ENCODE measurements around the gene PHF21A. TPM values are rescaled to one million over a fixed set of nuclear protein-coding genes. Genes with fewer than 3 reads are reported as not detected.

PHF21A gene
- total and polyA plus RNA-seq, 4 donors, result 3.6 to 8.5 (median 6.2) TPM

DNA sequence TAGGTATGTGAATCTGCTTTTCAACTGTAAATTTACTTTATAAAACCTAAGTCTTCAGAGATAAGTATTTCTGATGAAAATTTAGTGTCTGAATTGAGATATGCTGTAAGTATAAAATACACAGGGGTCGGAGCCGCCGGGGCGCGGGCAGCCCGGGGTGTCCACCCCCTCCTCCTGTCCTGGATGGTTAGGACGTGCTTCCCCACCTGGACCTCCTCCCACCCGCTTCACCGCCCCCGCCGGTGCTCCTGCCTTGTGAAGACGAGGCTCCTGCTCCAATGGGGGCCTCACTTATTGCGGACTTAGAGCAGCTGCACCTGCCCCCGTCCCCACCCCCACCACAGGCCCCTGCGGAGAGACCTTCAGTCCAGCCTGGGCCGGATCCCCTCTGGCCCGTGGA, 21.3 kb upstream of the PHF21A start:
- TF ChIP-seq JUND (IDR thresholded peaks at IDR 0.05), result no peak
- TF ChIP-seq CTCF (IDR thresholded peaks at IDR 0.05; ENCODE audit: low read depth, low read length, missing input control), result no peak
- no peak for TF ChIP-seq EGR1 (IDR thresholded peaks at IDR 0.05; ENCODE audit: low read depth in 2 of 2)
- no peak for TF ChIP-seq SP1 (IDR thresholded peaks at IDR 0.05)
- DNase-seq (ENCODE audit: low spot score), result no peak
- H3K27ac ChIP-seq (ENCODE audit: low read depth in 1 of 2, low read length in 2 of 2), result no peak overlapping the region
- 74% methylated on average over 17 of the region's 17 CpGs for WGBS
- no peaks in the 10 kb centered on the region for H3K27me3 ChIP-seq (ENCODE audit: control insufficient read depth in 4 of 4, insufficient read depth in 4 of 4, low read length in 3 of 4)
- no peak overlapping the region for H3K4me3 ChIP-seq (ENCODE audit: low read depth in 1 of 3, low read length in 3 of 3)
- H3K9ac ChIP-seq (ENCODE audit: low read depth in 1 of 2, low read length in 2 of 2), result no peak overlapping the region
- no peaks in the 10 kb centered on the region for H3K9me3 ChIP-seq (ENCODE audit: control insufficient read depth in 4 of 4, low read length in 3 of 4)
- no peaks in the 10 kb centered on the region for H3K4me1 ChIP-seq (ENCODE audit: control insufficient read depth in 4 of 4, insufficient read depth in 4 of 4, low read length in 3 of 4)
- no peaks in the 10 kb centered on the region for H3K36me3 ChIP-seq (ENCODE audit: control insufficient read depth in 4 of 4, insufficient read depth in 3 of 4, low read depth in 1 of 4, low read length in 3 of 4)

GRCh38 chr11:46141597-46141996, 20.3 kb upstream of the PHF21A start:
- DNase-seq (ENCODE audit: low spot score), result no peak

GRCh38 chr11:46134540-46134939, 13.3 kb upstream of the PHF21A start:
- H3K27ac ChIP-seq (ENCODE audit: low read depth in 1 of 2, low read length in 2 of 2), result no peak overlapping the region
- H3K4me3 ChIP-seq (ENCODE audit: low read depth in 1 of 3, low read length in 3 of 3), result no peak overlapping the region
- no peaks in the 10 kb centered on the region for H3K27me3 ChIP-seq (ENCODE audit: control insufficient read depth in 4 of 4, insufficient read depth in 4 of 4, low read length in 3 of 4)
- no peak overlapping the region for H3K9ac ChIP-seq (ENCODE audit: low read depth in 1 of 2, low read length in 2 of 2)
- H3K9me3 ChIP-seq (ENCODE audit: control insufficient read depth in 4 of 4, low read length in 3 of 4), result no peaks in the 10 kb centered on the region
- 91% methylated on average over 3 of the region's 3 CpGs for WGBS
- DNase-seq (ENCODE audit: low spot score), result no peak
- H3K4me1 ChIP-seq (ENCODE audit: control insufficient read depth in 4 of 4, insufficient read depth in 4 of 4, low read length in 3 of 4), result no peaks in the 10 kb centered on the region
- no peaks in the 10 kb centered on the region for H3K36me3 ChIP-seq (ENCODE audit: control insufficient read depth in 4 of 4, insufficient read depth in 3 of 4, low read depth in 1 of 4, low read length in 3 of 4)
- TF ChIP-seq, protein P1, sequence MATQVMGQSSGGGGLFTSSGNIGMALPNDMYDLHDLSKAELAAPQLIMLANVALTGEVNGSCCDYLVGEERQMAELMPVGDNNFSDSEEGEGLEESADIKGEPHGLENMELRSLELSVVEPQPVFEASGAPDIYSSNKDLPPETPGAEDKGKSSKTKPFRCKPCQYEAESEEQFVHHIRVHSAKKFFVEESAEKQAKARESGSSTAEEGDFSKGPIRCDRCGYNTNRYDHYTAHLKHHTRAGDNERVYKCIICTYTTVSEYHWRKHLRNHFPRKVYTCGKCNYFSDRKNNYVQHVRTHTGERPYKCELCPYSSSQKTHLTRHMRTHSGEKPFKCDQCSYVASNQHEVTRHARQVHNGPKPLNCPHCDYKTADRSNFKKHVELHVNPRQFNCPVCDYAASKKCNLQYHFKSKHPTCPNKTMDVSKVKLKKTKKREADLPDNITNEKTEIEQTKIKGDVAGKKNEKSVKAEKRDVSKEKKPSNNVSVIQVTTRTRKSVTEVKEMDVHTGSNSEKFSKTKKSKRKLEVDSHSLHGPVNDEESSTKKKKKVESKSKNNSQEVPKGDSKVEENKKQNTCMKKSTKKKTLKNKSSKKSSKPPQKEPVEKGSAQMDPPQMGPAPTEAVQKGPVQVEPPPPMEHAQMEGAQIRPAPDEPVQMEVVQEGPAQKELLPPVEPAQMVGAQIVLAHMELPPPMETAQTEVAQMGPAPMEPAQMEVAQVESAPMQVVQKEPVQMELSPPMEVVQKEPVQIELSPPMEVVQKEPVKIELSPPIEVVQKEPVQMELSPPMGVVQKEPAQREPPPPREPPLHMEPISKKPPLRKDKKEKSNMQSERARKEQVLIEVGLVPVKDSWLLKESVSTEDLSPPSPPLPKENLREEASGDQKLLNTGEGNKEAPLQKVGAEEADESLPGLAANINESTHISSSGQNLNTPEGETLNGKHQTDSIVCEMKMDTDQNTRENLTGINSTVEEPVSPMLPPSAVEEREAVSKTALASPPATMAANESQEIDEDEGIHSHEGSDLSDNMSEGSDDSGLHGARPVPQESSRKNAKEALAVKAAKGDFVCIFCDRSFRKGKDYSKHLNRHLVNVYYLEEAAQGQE (IDR thresholded peaks at IDR 0.05), result no peak
- TF ChIP-seq YY1 (IDR thresholded peaks at IDR 0.05) (no peak), ZBTB33 (IDR thresholded peaks at IDR 0.05) (no peak), JUND (IDR thresholded peaks at IDR 0.05) (no peak), FOXA1 (IDR thresholded peaks at IDR 0.05) (no peak), GABPA (IDR thresholded peaks at IDR 0.05 in 1 of 2, conservative IDR thresholded peaks at IDR 0.05 in 1 of 2) (no peak), RAD21 (IDR thresholded peaks at IDR 0.05) (no peak)
- TF ChIP-seq, protein P2, sequence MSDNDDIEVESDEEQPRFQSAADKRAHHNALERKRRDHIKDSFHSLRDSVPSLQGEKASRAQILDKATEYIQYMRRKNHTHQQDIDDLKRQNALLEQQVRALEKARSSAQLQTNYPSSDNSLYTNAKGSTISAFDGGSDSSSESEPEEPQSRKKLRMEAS (IDR thresholded peaks at IDR 0.05), result no peak

More at GRCh38 chr11:46141597-46141996, 20.3 kb upstream of the PHF21A start:
- no peaks in the 10 kb centered on the region for H3K27me3 ChIP-seq (ENCODE audit: control insufficient read depth in 4 of 4, insufficient read depth in 4 of 4, low read length in 3 of 4)
- WGBS, result 94% methylated on average over 3 of the region's 3 CpGs
- no peaks in the 10 kb centered on the region for H3K36me3 ChIP-seq (ENCODE audit: control insufficient read depth in 4 of 4, insufficient read depth in 3 of 4, low read depth in 1 of 4, low read length in 3 of 4)
- H3K27ac ChIP-seq (ENCODE audit: low read depth in 1 of 2, low read length in 2 of 2), result no peak overlapping the region
- H3K4me3 ChIP-seq (ENCODE audit: low read depth in 1 of 3, low read length in 3 of 3), result no peak overlapping the region
- H3K4me1 ChIP-seq (ENCODE audit: control insufficient read depth in 4 of 4, insufficient read depth in 4 of 4, low read length in 3 of 4), result no peaks in the 10 kb centered on the region
- no peak overlapping the region for H3K9ac ChIP-seq (ENCODE audit: low read depth in 1 of 2, low read length in 2 of 2)
- TF ChIP-seq FOXA2 (IDR thresholded peaks at IDR 0.05) (no peak), FOXA1 (IDR thresholded peaks at IDR 0.05) (no peak), SP1 (IDR thresholded peaks at IDR 0.05) (no peak), CTCF (IDR thresholded peaks at IDR 0.05; ENCODE audit: low read depth, low read length, missing input control) (no peak)
- TF ChIP-seq, protein P2 (IDR thresholded peaks at IDR 0.05), result no peak
- H3K9me3 ChIP-seq (ENCODE audit: control insufficient read depth in 4 of 4, low read length in 3 of 4), result no peaks in the 10 kb centered on the region
